H1 (cell line): ENCODE results near the gene IFIT2. TPM values are rescaled to one million over a fixed set of nuclear protein-coding genes. Genes with fewer than 3 reads are reported as not detected.

Experiments used
- CTCF ChIA-PET: fragments of 300-600 bp; sonication (Branson Sonifier 250); formaldehyde crosslinking; loops from one replicate; lab custom pipeline; 2021; ENCODE audit not compliant: partially characterized antibody; lab: Charles Lee
- POLR2A ChIA-PET: fragments of 300-600 bp; sonication (Branson Sonifier 250); formaldehyde crosslinking; loops from one replicate; lab custom pipeline; 2021; ENCODE audit warnings: inconsistent platforms; ENCODE audit not compliant: partially characterized antibody; lab: Charles Lee
- DNase-seq, 2 experiments: peaks; one replicate each; pipeline versions ENCODE4 v3.0.0 to v3.0.0-alpha.2; 2010 to 2022; ENCODE audit warnings: low spot score in 2 of 2, low read depth in 1 of 2, mixed read lengths in 1 of 2
- FAIRE-seq: peaks from 2 replicates; lab custom pipeline; 2011; peaks lifted over from hg19 to GRCh38; lab: Jason Lieb, UNC
- H2AFZ ChIP-seq: 2 replicates; pipeline ENCODE4 v1.8.1; 2012; ENCODE audit warnings: low read length, inconsistent platforms
- H2AK5ac ChIP-seq: 2 replicates; pipeline ENCODE4 v1.6.1; 2013; ENCODE audit warnings: low read depth, low read length
- H2BK120ac ChIP-seq: replicated peaks from 2 replicates; pipeline ENCODE3; 2013; ENCODE audit warnings: low read depth, low read length, inconsistent platforms
- H2BK12ac ChIP-seq: 2 replicates; pipeline ENCODE4 v1.6.1; 2013; ENCODE audit warnings: low read depth, low read length
- H2BK15ac ChIP-seq: 2 replicates; pipeline ENCODE4 v1.6.1; 2013; ENCODE audit warnings: low read length
- H2BK20ac ChIP-seq: 2 replicates; pipeline ENCODE4 v1.6.1; 2013; ENCODE audit warnings: low read length
- H2BK5ac ChIP-seq: 2 replicates; pipeline ENCODE4 v1.6.1; 2013; ENCODE audit warnings: low read depth, low read length
- H3K14ac ChIP-seq: 2 replicates; pipeline ENCODE4 v1.6.1; 2013; ENCODE audit warnings: inconsistent platforms; ENCODE audit not compliant: insufficient read length
- H3K18ac ChIP-seq: 2 replicates; pipeline ENCODE4 v1.6.1; 2013; ENCODE audit warnings: low read length; ENCODE audit errors: extremely low read depth
- H3K23ac ChIP-seq: 2 replicates; pipeline ENCODE4 v1.6.1; 2013; ENCODE audit warnings: inconsistent platforms; ENCODE audit not compliant: insufficient read length
- H3K23me2 ChIP-seq: 2 replicates; pipeline ENCODE4 v1.6.1; 2013; ENCODE audit warnings: low read depth, low read length
- H3K27ac ChIP-seq: 2 replicates; pipeline ENCODE4 v1.6.1; 2011; ENCODE audit warnings: low read depth, low read length, inconsistent platforms
- H3K27me3 ChIP-seq, 4 experiments: replicated peaks in 1 of 4; 1 replicate in 1 of 4; 2 replicates in 3 of 4; pipeline versions ENCODE4 v1.6.1 to v1.8.1; 2011 to 2013; ENCODE audit warnings: low read length in 3 of 4, mild to moderate bottlenecking in 3 of 4, inconsistent platforms in 2 of 4, mixed read lengths in 2 of 4, moderate library complexity in 1 of 4; ENCODE audit not compliant: control insufficient read depth in 3 of 4, insufficient read depth in 3 of 4; ENCODE audit errors: extremely low read depth in 1 of 4
- H3K36me3 ChIP-seq, 4 experiments: 2 replicates each; pipeline versions ENCODE4 v1.6.1 to v1.8.1; 2011 to 2013; ENCODE audit warnings: mild to moderate bottlenecking in 4 of 4, low read length in 3 of 4, moderate library complexity in 2 of 4, control low read depth in 1 of 4, inconsistent platforms in 1 of 4; ENCODE audit not compliant: insufficient read depth in 4 of 4, control insufficient read depth in 2 of 4
- H3K4ac ChIP-seq: replicated peaks from 2 replicates; pipeline ENCODE3; 2013; ENCODE audit warnings: low read length, low read depth, mixed read lengths, inconsistent platforms; ENCODE audit not compliant: insufficient read length
- H3K4me1 ChIP-seq, 4 experiments: replicated peaks in 1 of 4; 1 replicate in 1 of 4; 2 replicates in 3 of 4; pipeline versions ENCODE4 v1.6.1 to v1.8.1; 2011 to 2013; ENCODE audit warnings: low read length in 3 of 4, inconsistent platforms in 2 of 4, mixed read lengths in 1 of 4; ENCODE audit not compliant: insufficient read depth in 4 of 4, control insufficient read depth in 3 of 4
- H3K4me2 ChIP-seq, 2 experiments: 2 replicates each; pipeline versions ENCODE4 v1.6.1 to v1.8.1; 2011 to 2013; ENCODE audit warnings: low read depth in 2 of 2, low read length in 2 of 2, control low read depth in 1 of 2, inconsistent platforms in 1 of 2, mild to moderate bottlenecking in 1 of 2; ENCODE audit not compliant: insufficient read depth in 1 of 2
- H3K4me3 ChIP-seq, 4 experiments: fragments of 200-600, 300-600 bp in 1 of 4; sonication (generic), shearing (Covaris generic), sonication (Bioruptor Twin) in 1 of 4; 2 replicates each; pipeline versions ENCODE4 v1.5.1 to v1.8.1; 2011 to 2016; ENCODE audit warnings: low read length in 4 of 4, low read depth in 3 of 4, control low read depth in 2 of 4, inconsistent platforms in 2 of 4, mild to moderate bottlenecking in 2 of 4, mixed read lengths in 1 of 4, moderate library complexity in 1 of 4; ENCODE audit not compliant: insufficient read depth in 2 of 4; ENCODE audit errors: extremely low read depth in 1 of 4
- H3K56ac ChIP-seq: replicated peaks from 2 replicates; pipeline ENCODE3; 2013; ENCODE audit warnings: low read depth, mild to moderate bottlenecking, mixed read lengths, low read length, inconsistent platforms; ENCODE audit not compliant: insufficient read length
- H3K79me1 ChIP-seq: 2 replicates; pipeline ENCODE4 v1.6.1; 2013; ENCODE audit warnings: low read depth, low read length, control low read depth
- H3K79me2 ChIP-seq, 2 experiments: 2 replicates each; pipeline versions ENCODE4 v1.6.1 to v1.8.1; 2012 to 2013; ENCODE audit warnings: low read length in 2 of 2, mild to moderate bottlenecking in 2 of 2, inconsistent platforms in 1 of 2; ENCODE audit not compliant: insufficient read depth in 2 of 2, control insufficient read depth in 1 of 2
- H3K9ac ChIP-seq, 4 experiments: replicated peaks in 1 of 4; 1 replicate in 1 of 4; 2 replicates in 3 of 4; pipeline versions ENCODE4 v1.6.1 to v1.8.1; 2011 to 2013; ENCODE audit warnings: low read depth in 3 of 4, low read length in 3 of 4, control low read depth in 2 of 4, mild to moderate bottlenecking in 2 of 4, moderate library complexity in 2 of 4, inconsistent platforms in 1 of 4; ENCODE audit errors: extremely low read depth in 1 of 4
- H3K9me3 ChIP-seq, 2 experiments: 2 replicates each; pipeline versions ENCODE4 v1.6.1 to v1.8.1; 2012 to 2013; ENCODE audit warnings: mild to moderate bottlenecking in 2 of 2, moderate library complexity in 2 of 2, control low read depth in 1 of 2, inconsistent platforms in 1 of 2, low read depth in 1 of 2, low read length in 1 of 2, mixed read lengths in 1 of 2; ENCODE audit not compliant: insufficient read depth in 2 of 2
- H4K20me1 ChIP-seq, 2 experiments: replicated peaks in 1 of 2; 2 replicates each; pipeline versions ENCODE3 to v1.8.1; 2011 to 2013; ENCODE audit warnings: inconsistent platforms in 2 of 2, low read length in 2 of 2, mild to moderate bottlenecking in 1 of 2; ENCODE audit not compliant: insufficient read depth in 2 of 2, control insufficient read depth in 1 of 2
- H4K5ac ChIP-seq: 2 replicates; pipeline ENCODE4 v1.6.1; 2013; ENCODE audit warnings: low read length, low read depth, mixed read lengths, inconsistent platforms; ENCODE audit not compliant: insufficient read length
- H4K8ac ChIP-seq: 2 replicates; pipeline ENCODE4 v1.8.0; 2013; ENCODE audit warnings: mild to moderate bottlenecking, moderate library complexity, low read length, inconsistent platforms; ENCODE audit not compliant: insufficient read depth; ENCODE audit errors: extremely low read depth
- H4K91ac ChIP-seq: replicated peaks from 2 replicates; pipeline ENCODE3; 2013; ENCODE audit warnings: low read length, mixed read lengths, inconsistent platforms; ENCODE audit not compliant: insufficient read length
- BACH1 ChIP-seq: IDR thresholded peaks from 2 replicates; pipeline ENCODE4 v1.6.1; 2012; ENCODE audit warnings: low read length, improper control_type of control experiment
- CBX5 ChIP-seq: fragments of 300-800, 300-1000 bp; sonication (generic); IDR thresholded peaks from 2 replicates; pipeline ENCODE4 v1.7.1; 2016; ENCODE audit warnings: antibody characterized with exemption, low read length, low read depth
- CREB1 ChIP-seq: IDR thresholded peaks from 2 replicates; pipeline ENCODE4 v1.6.1; 2012; ENCODE audit warnings: inconsistent platforms
- EGR1 ChIP-seq: IDR thresholded peaks from 2 replicates; pipeline ENCODE4 v1.6.1; 2011; ENCODE audit warnings: low read depth, low read length, borderline replicate concordance
- EP300 ChIP-seq, 2 experiments: IDR thresholded peaks; 1 replicate in 1 of 2; 2 replicates in 1 of 2; pipeline ENCODE4 v1.6.1; 2011 to 2012; ENCODE audit warnings: low read depth in 2 of 2, low read length in 2 of 2, mild to moderate bottlenecking in 2 of 2, borderline replicate concordance in 1 of 2, inconsistent platforms in 1 of 2, moderate library complexity in 1 of 2
- GABPA ChIP-seq: IDR thresholded peaks from 2 replicates; pipeline ENCODE4 v1.6.1; 2011; ENCODE audit warnings: mild to moderate bottlenecking, low read length, moderate library complexity, borderline replicate concordance; ENCODE audit not compliant: insufficient read depth
- GTF2F1 ChIP-seq: IDR thresholded peaks from 2 replicates; pipeline ENCODE4 v1.6.1; 2012; ENCODE audit warnings: low read depth, low read length, improper control_type of control experiment, borderline replicate concordance
- NANOG ChIP-seq: IDR thresholded peaks from 2 replicates; pipeline ENCODE4 v1.6.1; 2011; ENCODE audit warnings: low read length, low read depth, mild to moderate bottlenecking, inconsistent platforms; ENCODE audit not compliant: insufficient read depth, poor library complexity, severe bottlenecking
- RXRA ChIP-seq: IDR thresholded peaks from 2 replicates; pipeline ENCODE4 v1.6.1; 2011; ENCODE audit warnings: low read depth, mild to moderate bottlenecking, low read length, moderate library complexity; ENCODE audit not compliant: insufficient read depth
- SRF ChIP-seq: IDR thresholded peaks from 2 replicates; pipeline ENCODE4 v1.6.1; 2011; ENCODE audit warnings: mild to moderate bottlenecking, low read depth, low read length, moderate library complexity
- SUZ12 ChIP-seq: fragments of 200-600 bp; sonication (generic); IDR thresholded peaks from 2 replicates; pipeline ENCODE4 v1.6.1; 2012; ENCODE audit warnings: mild to moderate bottlenecking, inconsistent platforms, low read length, moderate library complexity, mixed read lengths
- TAF7 ChIP-seq: optimal IDR thresholded peaks from 2 replicates; pipeline ENCODE3; 2011; ENCODE audit warnings: low read depth, mild to moderate bottlenecking, inconsistent platforms, low read length, moderate library complexity, borderline replicate concordance
- WGBS, 2 experiments: shearing (Covaris generic) in 1 of 2; methylation state at CpG; one replicate each; pipeline versions ENCODE4 v1.1.6 to v1.1.7; 2013 to 2015; ENCODE audit warnings: low lambda C conversion rate in 2 of 2, mixed read lengths in 2 of 2, inconsistent platforms in 1 of 2, low coverage in 1 of 2, missing lambda C conversion rate in 1 of 2; ENCODE audit not compliant: insufficient replicate concordance in 2 of 2, insufficient coverage in 1 of 2, insufficient read length in 1 of 2; ENCODE audit errors: extremely low coverage in 1 of 2, missing lambda C conversion rate in 1 of 2; 5-methylcytosine and 5-hydroxymethylcytosine counted together
- polyA plus RNA-seq, 7 experiments: library from polyadenylated mRNA; depleted of rRNA in 3 of 7; stranded (reverse) in 5 of 7; unstranded in 2 of 7; fragments of >200 nt in 5 of 7; fragments of 200-250 nt in 2 of 7; gene quantifications; 1 replicate in 5 of 7; 2 replicates in 1 of 7; 4 replicates in 1 of 7; pipeline versions ENCODE4 v1.2.1 to v1.2.3, GENCODE V29; 2011 to 2013; ENCODE audit warnings: missing spikeins in 2 of 7, mixed read lengths in 2 of 7
- total RNA-seq: library from RNA; stranded (reverse); fragmentation: NEBNext Ultra II Directional; extraction: Animal tissue kit (Norgen Biotek cat#: 25700); gene quantifications from 2 replicates; pipeline ENCODE4 v1.2.1, GENCODE V29; 2021
- TF ChIP-seq, protein P1 (sequence below): IDR thresholded peaks from 2 replicates; pipeline ENCODE4 v1.6.1; 2012; ENCODE audit warnings: inconsistent platforms

Gene IFIT2
- total and polyA plus RNA-seq, 2 of the 8 experiments (the other 6 are each of a cell fraction or from before 2014, with no cell fraction given): 0.03 to 0.35 TPM

GRCh38 chr10:89297791-89298190 is 4.1 kb upstream of the IFIT2 start:
- Histone ChIP-seq H3K27me3 (no peaks in the 10 kb centered on the region), H2BK15ac (no peak overlapping the region), H3K23me2 (no peaks in the 10 kb centered on the region), H3K4me3 (no peak overlapping the region), H4K5ac (no peak overlapping the region), H2BK20ac (0 out of 2 replicates have a peak overlapping the region, but pooled peaks have one; percentile 18), H3K9ac (no peak overlapping the region), H3K9me3 (no peaks in the 10 kb centered on the region), H4K8ac (no peak overlapping the region), H4K20me1 (no peaks in the 10 kb centered on the region), H3K4me2 (no peak overlapping the region), H2BK12ac (no peak overlapping the region), H2AK5ac (0 out of 2 replicates have a peak overlapping the region, but pooled peaks have one; percentile 39), H3K4ac (no peak overlapping the region), H3K18ac (no peak overlapping the region), H3K23ac (no peak overlapping the region), H2AFZ (no peak overlapping the region), H3K27ac (no peak overlapping the region), H2BK120ac (no peak overlapping the region), H3K79me2 (no peaks in the 10 kb centered on the region), H4K91ac (no peak overlapping the region), H2BK5ac (no peak overlapping the region), H3K56ac (no peak overlapping the region), H3K79me1 (no peaks in the 10 kb centered on the region), H3K36me3 (no peaks in the 10 kb centered on the region), H3K14ac (no peak overlapping the region), H3K4me1 (peaks cover 0 to 3% (median 1%) of the 10 kb centered on the region in 4 experiments; a peak in 2 of 7 replicates)
- FAIRE-seq (no peak), DNase-seq (no peak)
- CTCF ChIA-PET: interaction anchor here (1.0 to 1.6 kb wide), 2 partner anchors 36 to 71 kb away, joined by 4 to 5 read pairs; no protein-coding TSS in a partner anchor
- 77% methylated on average over 5 of the region's 5 CpGs; no CpG with 5 or more reads in 1 of the 2 experiments for WGBS, 2 experiments
- POLR2A ChIA-PET: no interaction called here
- TF ChIP-seq EGR1: no peak
- TF ChIP-seq TAF7: no peak
- TF ChIP-seq SUZ12: no peak
- no peak for TF ChIP-seq RXRA
- TF ChIP-seq, protein P1, sequence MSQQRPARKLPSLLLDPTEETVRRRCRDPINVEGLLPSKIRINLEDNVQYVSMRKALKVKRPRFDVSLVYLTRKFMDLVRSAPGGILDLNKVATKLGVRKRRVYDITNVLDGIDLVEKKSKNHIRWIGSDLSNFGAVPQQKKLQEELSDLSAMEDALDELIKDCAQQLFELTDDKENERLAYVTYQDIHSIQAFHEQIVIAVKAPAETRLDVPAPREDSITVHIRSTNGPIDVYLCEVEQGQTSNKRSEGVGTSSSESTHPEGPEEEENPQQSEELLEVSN: no peak
- no peak for TF ChIP-seq CREB1
- no peak for TF ChIP-seq BACH1
- no peak for TF ChIP-seq SRF
- no peak for TF ChIP-seq GABPA
- TF ChIP-seq GTF2F1: no peak
- no peak for TF ChIP-seq CBX5
- TF ChIP-seq NANOG: no peak
- no peak for TF ChIP-seq EP300 (IDR thresholded peaks at IDR 0.05; ENCODE audit: borderline replicate concordance in 1 of 2, low read depth in 2 of 2, low read length in 2 of 2)
